WTC11 (cell line): ENCODE results near the gene SLC30A4. TPM values are rescaled to one million over a fixed set of nuclear protein-coding genes. Genes with fewer than 3 reads are reported as not detected.

Experiments
- ATAC-seq: fragments of 200-7000 bp; cut with Tn5 transposase; 2 replicates; pipeline ENCODE4 v1.10.0; 2021; ENCODE audit warnings: mild to moderate bottlenecking, moderate library complexity
- CTCF ChIA-PET: fragments of 300-600 bp; sonication (Branson Sonifier 250); formaldehyde crosslinking; loops from one replicate; lab custom pipeline; 2021; ENCODE audit warnings: antibody characterized with exemption; lab: Charles Lee
- POLR2A ChIA-PET: fragments of 350-600 bp; sonication (Branson Sonifier 250); formaldehyde crosslinking; loops from one replicate; lab custom pipeline; 2021; ENCODE audit warnings: antibody characterized with exemption; lab: Charles Lee
- DNase-seq: peaks from one replicate; pipeline ENCODE4 v3.0.0; 2021; ENCODE audit warnings: low spot score
- H3K27ac Mint-ChIP-seq: 2 replicates; pipeline ENCODE4 v1.8.0; 2021; ENCODE audit warnings: mixed read lengths
- H3K27me3 Mint-ChIP-seq: 2 replicates; pipeline ENCODE4 v1.8.0; 2021; ENCODE audit warnings: low read depth, mild to moderate bottlenecking, moderate library complexity, mixed read lengths
- H3K36me3 Mint-ChIP-seq: 2 replicates; pipeline ENCODE4 v1.8.0; 2021; ENCODE audit warnings: mixed read lengths
- H3K4me1 Mint-ChIP-seq: 2 replicates; pipeline ENCODE4 v1.8.0; 2022; ENCODE audit warnings: mixed read lengths
- H3K4me3 Mint-ChIP-seq: 2 replicates; pipeline ENCODE4 v1.8.0; 2021; ENCODE audit warnings: mild to moderate bottlenecking, moderate library complexity, mixed read lengths
- H3K9me3 Mint-ChIP-seq: 2 replicates; pipeline ENCODE4 v1.8.0; 2021; ENCODE audit warnings: mixed read lengths
- AR ChIP-seq: fragments of 250-450 bp; sonication (Bioruptor Pico); IDR thresholded peaks from 2 replicates; pipeline ENCODE4 v1.9.0; 2021; ENCODE audit warnings: mild to moderate bottlenecking
- ATF2 ChIP-seq: sonication (generic); formaldehyde crosslinking; IDR thresholded peaks from 2 replicates; pipeline ENCODE4 v1.8.1; 2022; ENCODE audit warnings: low read depth, missing genetic modification reagents, borderline replicate concordance
- E2F1 ChIP-seq: sonication (generic); formaldehyde crosslinking; IDR thresholded peaks from 2 replicates; pipeline ENCODE4 v1.8.0; 2022; ENCODE audit warnings: mild to moderate bottlenecking, missing genetic modification reagents
- ESRRA ChIP-seq: sonication (generic); formaldehyde crosslinking; IDR thresholded peaks from 2 replicates; pipeline ENCODE4 v1.8.1; 2022; ENCODE audit warnings: mild to moderate bottlenecking, missing genetic modification reagents, borderline replicate concordance
- JUN ChIP-seq: sonication (generic); formaldehyde crosslinking; IDR thresholded peaks from 2 replicates; pipeline ENCODE4 v1.8.0; 2023; ENCODE audit warnings: mild to moderate bottlenecking, missing genetic modification reagents
- MYBL2 ChIP-seq: sonication (generic); formaldehyde crosslinking; IDR thresholded peaks from 2 replicates; pipeline ENCODE4 v1.8.1; 2023; ENCODE audit warnings: mild to moderate bottlenecking, moderate library complexity, missing genetic modification reagents
- NFATC4 ChIP-seq: fragments of 250-450 bp; sonication (Bioruptor Pico); IDR thresholded peaks from 2 replicates; pipeline ENCODE4 v1.9.0; 2021; ENCODE audit warnings: mild to moderate bottlenecking
- NR1H2 ChIP-seq: sonication (generic); formaldehyde crosslinking; IDR thresholded peaks from 2 replicates; pipeline ENCODE4 v1.9.0; 2021; ENCODE audit warnings: mild to moderate bottlenecking, moderate library complexity, missing genetic modification reagents
- NR3C1 ChIP-seq: sonication (generic); formaldehyde crosslinking; conservative IDR thresholded peaks from 2 replicates; pipeline ENCODE4 v1.8.1; 2023; ENCODE audit warnings: low read depth, mild to moderate bottlenecking, missing genetic modification reagents
- SOX15 ChIP-seq: fragments of 250-450 bp; sonication (Bioruptor Pico); IDR thresholded peaks from 2 replicates; pipeline ENCODE4 v1.9.0; 2021; ENCODE audit warnings: mild to moderate bottlenecking
- TEAD1 ChIP-seq: sonication (generic); formaldehyde crosslinking; IDR thresholded peaks from 2 replicates; pipeline ENCODE4 v1.8.0; 2022; ENCODE audit warnings: mild to moderate bottlenecking, missing genetic modification reagents
- ZBTB43 ChIP-seq: sonication (generic); formaldehyde crosslinking; IDR thresholded peaks from 2 replicates; pipeline ENCODE4 v1.8.1; 2023; ENCODE audit warnings: mild to moderate bottlenecking, missing genetic modification reagents
- ZNF263 ChIP-seq: sonication (generic); formaldehyde crosslinking; IDR thresholded peaks from 2 replicates; pipeline ENCODE4 v1.8.1; 2022; ENCODE audit warnings: low read depth, mild to moderate bottlenecking, moderate library complexity, missing genetic modification reagents
- ZNF281 ChIP-seq: sonication (generic); formaldehyde crosslinking; IDR thresholded peaks from 2 replicates; pipeline ENCODE4 v1.8.0; 2023; ENCODE audit warnings: mild to moderate bottlenecking, missing genetic modification reagents
- ZNF396 ChIP-seq: fragments of 250-450 bp; sonication (Bioruptor Pico); IDR thresholded peaks from 2 replicates; pipeline ENCODE4 v1.8.0; 2021; ENCODE audit warnings: mild to moderate bottlenecking, moderate library complexity, borderline replicate concordance
- ZNF416 ChIP-seq: fragments of 250-450 bp; sonication (Bioruptor Pico); IDR thresholded peaks from 2 replicates; pipeline ENCODE4 v1.9.0; 2021; ENCODE audit warnings: mild to moderate bottlenecking, inconsistent platforms
- ZNF512 ChIP-seq: sonication (generic); formaldehyde crosslinking; IDR thresholded peaks from 2 replicates; pipeline ENCODE4 v1.8.1; 2022; ENCODE audit warnings: missing genetic modification reagents, borderline replicate concordance
- ZNF532 ChIP-seq: fragments of 250-450 bp; sonication (Bioruptor Pico); IDR thresholded peaks from 2 replicates; pipeline ENCODE4 v1.9.0; 2021; ENCODE audit warnings: mild to moderate bottlenecking, borderline replicate concordance
- ZSCAN18 ChIP-seq: fragments of 250-450 bp; sonication (Bioruptor Pico); IDR thresholded peaks from 2 replicates; pipeline ENCODE4 v2.1.2; 2022; ENCODE audit warnings: mild to moderate bottlenecking, moderate library complexity
- total RNA-seq: library from RNA; stranded (reverse); gene quantifications from 3 replicates; pipeline ENCODE4 v1.2.3, GENCODE V29; 2021

The SLC30A4 gene
- total RNA-seq, 1 experiment from 2014 or later = 0.04 TPM

- TF ChIP-seq ZNF532 (no peak), MYBL2 (CRISPR knock-in tag) (no peak), NR3C1 (CRISPR knock-in tag) (no peak), ZBTB43 (CRISPR knock-in tag) (no peak)
These were observed 88.4 kb downstream of the SLC30A4 start (continued) for GRCh38 chr15:45434078-45434567.

GRCh38 chr15:45431511-45431910 lies 91.0 kb downstream of the SLC30A4 start:
- no peak for DNase-seq
- ChIA-PET POLR2A (no interaction called here), CTCF (interaction anchor here (1.0 to 1.4 kb wide), 4 partner anchors 11 to 182 kb away, joined by 3 to 7 read pairs (median 5); no protein-coding TSS in a partner anchor)
- H3K4me3 Mint-ChIP-seq = no peak overlapping the region
- ATAC-seq = no peak
- 0 out of 2 replicates have a peak, but pooled peaks cover 2% of the 10 kb centered on the region for H3K4me1 Mint-ChIP-seq
- H3K36me3 Mint-ChIP-seq = no peaks in the 10 kb centered on the region
- H3K9me3 Mint-ChIP-seq = no peaks in the 10 kb centered on the region
- peaks cover 72% of the 10 kb centered on the region for H3K27me3 Mint-ChIP-seq
- no peak overlapping the region for H3K27ac Mint-ChIP-seq
- TF ChIP-seq ZNF512 (CRISPR knock-in tag) (no peak), NFATC4 (no peak), ZNF416 (no peak), ZSCAN18 (no peak), SOX15 (CRISPR knock-in tag) (no peak), ESRRA (no peak), JUN (CRISPR knock-in tag) (no peak), TEAD1 (CRISPR knock-in tag) (no peak), ZNF263 (no peak), E2F1 (CRISPR knock-in tag) (no peak), ATF2 (no peak), AR (CRISPR knock-in tag) (no peak), ZNF396 (CRISPR knock-in tag) (no peak), ZNF281 (CRISPR knock-in tag) (no peak), NR1H2 (no peak)
